ENCODE data around the gene CRISP2.

Gene CRISP2

DNA sequence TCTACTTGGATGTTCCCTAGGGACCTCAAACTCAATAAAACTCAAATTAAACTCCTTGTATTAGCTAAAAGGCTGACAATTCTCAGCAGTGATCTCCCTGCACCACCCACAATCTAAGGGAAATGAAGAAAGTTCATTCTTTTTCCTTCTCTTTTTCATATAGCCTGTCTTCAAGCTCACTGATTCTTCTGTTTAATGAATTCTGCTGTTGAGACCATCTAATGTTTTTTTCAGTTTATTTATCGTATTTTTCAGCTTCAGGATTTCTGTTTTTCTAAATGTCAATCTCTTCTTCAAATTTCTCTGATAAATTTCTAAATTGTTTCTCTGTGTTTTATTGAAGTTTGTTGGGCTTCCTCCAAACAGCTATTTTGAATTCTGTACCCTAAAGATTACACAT is 19.8 kb downstream of the CRISP2 start:
- no peak overlapping the region for H3K4me3 ChIP-seq (replicated peaks; ENCODE audit: low read depth, low read length)
- H3K36me3 ChIP-seq (ENCODE audit: control insufficient read depth, insufficient read depth, low read length) = no peaks in the 10 kb centered on the region
- TF ChIP-seq, protein P1, sequence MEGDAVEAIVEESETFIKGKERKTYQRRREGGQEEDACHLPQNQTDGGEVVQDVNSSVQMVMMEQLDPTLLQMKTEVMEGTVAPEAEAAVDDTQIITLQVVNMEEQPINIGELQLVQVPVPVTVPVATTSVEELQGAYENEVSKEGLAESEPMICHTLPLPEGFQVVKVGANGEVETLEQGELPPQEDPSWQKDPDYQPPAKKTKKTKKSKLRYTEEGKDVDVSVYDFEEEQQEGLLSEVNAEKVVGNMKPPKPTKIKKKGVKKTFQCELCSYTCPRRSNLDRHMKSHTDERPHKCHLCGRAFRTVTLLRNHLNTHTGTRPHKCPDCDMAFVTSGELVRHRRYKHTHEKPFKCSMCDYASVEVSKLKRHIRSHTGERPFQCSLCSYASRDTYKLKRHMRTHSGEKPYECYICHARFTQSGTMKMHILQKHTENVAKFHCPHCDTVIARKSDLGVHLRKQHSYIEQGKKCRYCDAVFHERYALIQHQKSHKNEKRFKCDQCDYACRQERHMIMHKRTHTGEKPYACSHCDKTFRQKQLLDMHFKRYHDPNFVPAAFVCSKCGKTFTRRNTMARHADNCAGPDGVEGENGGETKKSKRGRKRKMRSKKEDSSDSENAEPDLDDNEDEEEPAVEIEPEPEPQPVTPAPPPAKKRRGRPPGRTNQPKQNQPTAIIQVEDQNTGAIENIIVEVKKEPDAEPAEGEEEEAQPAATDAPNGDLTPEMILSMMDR (IDR thresholded peaks at IDR 0.05; ENCODE audit: insufficient read depth, low read length, poor library complexity, severe bottlenecking) = no peak
- H3K27me3 ChIP-seq (replicated peaks; ENCODE audit: control insufficient read depth, insufficient read depth, low read length) = no peaks in the 10 kb centered on the region
- no peak for DNase-seq (ENCODE audit: extremely low read depth, insufficient read length)

DNA sequence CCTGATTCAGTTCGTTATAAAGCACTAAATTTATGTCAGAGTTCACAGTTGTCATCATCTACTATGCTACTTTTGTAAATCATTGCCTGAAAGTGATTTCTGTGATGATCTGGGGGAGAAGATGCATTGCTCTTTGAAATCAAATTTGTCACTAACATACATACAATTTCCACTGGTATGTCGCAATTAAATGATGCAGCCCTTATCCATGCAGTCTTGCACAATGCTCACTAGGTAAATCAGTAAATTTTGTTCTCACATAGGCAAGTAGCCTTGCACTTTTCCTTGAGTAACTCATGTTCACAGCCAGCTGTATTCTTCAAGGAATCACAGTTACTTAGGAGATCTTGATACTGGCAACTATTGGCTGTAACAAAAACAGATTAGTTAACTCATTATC is 20.8 kb downstream of the CRISP2 start:
- Histone ChIP-seq H3K36me3 (ENCODE audit: control insufficient read depth, insufficient read depth, low read length) (no peaks in the 10 kb centered on the region), H3K27me3 (replicated peaks; ENCODE audit: control insufficient read depth, insufficient read depth, low read length) (no peaks in the 10 kb centered on the region), H3K4me3 (replicated peaks; ENCODE audit: low read depth, low read length) (no peak overlapping the region)
- TF ChIP-seq, protein P1 (IDR thresholded peaks at IDR 0.05; ENCODE audit: insufficient read depth, low read length, poor library complexity, severe bottlenecking) = no peak
- DNase-seq (ENCODE audit: extremely low read depth, insufficient read length) = no peak

DNA sequence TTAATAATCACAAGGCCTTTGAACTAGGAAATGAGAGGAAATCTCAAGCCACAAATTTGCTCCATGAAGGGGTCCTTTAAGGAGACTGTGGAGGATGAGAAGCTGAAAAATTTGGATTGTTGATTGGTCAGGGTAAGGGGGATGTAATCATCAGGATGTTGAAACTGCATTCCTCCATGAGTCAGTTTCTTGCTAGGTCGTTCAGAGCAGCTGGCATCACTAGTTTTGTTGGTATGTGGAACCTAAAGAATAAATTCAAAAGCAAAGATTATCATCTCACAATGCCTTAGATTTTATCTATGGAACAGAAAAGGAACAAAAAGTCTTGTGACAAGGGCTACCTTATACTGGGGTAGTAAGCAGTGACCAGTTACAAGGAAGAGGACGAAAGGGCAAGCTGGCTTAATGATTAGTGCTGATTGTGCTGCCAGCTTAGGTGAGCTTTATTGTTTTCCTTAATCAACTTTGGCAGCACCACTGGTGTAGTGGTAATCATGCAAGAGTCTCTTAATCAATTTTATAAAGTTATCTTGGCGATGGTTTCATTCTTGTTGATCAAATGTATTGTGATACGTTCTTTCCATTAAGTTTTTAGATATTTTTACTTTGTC is 36.6 kb downstream of the CRISP2 start:
- TF ChIP-seq, protein P1 (IDR thresholded peaks at IDR 0.05; ENCODE audit: insufficient read depth, low read length, poor library complexity, severe bottlenecking) = no peak
- Histone ChIP-seq H3K27me3 (replicated peaks; ENCODE audit: control insufficient read depth, insufficient read depth, low read length) (no peaks in the 10 kb centered on the region), H3K36me3 (ENCODE audit: control insufficient read depth, insufficient read depth, low read length) (no peaks in the 10 kb centered on the region), H3K4me3 (replicated peaks; ENCODE audit: low read depth, low read length) (no peak overlapping the region)
- DNase-seq (ENCODE audit: extremely low read depth, insufficient read length) = no peak

DNA sequence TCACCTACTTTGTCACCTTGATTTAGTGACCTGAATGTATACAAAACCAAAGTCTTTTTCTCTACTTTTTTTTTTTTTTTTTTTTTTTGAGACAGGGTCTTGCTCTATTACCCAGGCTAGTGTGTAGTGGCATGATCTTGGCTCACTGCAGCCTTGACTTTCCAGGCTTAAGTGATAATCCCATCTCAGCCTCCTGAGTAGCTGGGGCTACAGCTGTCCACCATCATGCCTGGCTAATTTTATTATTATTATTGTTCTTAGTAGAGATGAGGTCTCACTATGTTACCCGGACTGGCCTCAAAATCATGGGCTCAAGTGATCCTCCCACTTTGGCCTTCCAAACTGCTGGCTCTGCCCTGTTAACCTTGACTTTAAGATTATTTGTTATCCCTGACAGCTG is 37.5 kb downstream of the CRISP2 start:
- no peaks in the 10 kb centered on the region for H3K27me3 ChIP-seq (replicated peaks; ENCODE audit: control insufficient read depth, insufficient read depth, low read length)
- DNase-seq (ENCODE audit: extremely low read depth, insufficient read length) = no peak
- H3K4me3 ChIP-seq (replicated peaks; ENCODE audit: low read depth, low read length) = no peak overlapping the region
- no peaks in the 10 kb centered on the region for H3K36me3 ChIP-seq (ENCODE audit: control insufficient read depth, insufficient read depth, low read length)
- TF ChIP-seq, protein P1 (IDR thresholded peaks at IDR 0.05; ENCODE audit: insufficient read depth, low read length, poor library complexity, severe bottlenecking) = no peak

DNA sequence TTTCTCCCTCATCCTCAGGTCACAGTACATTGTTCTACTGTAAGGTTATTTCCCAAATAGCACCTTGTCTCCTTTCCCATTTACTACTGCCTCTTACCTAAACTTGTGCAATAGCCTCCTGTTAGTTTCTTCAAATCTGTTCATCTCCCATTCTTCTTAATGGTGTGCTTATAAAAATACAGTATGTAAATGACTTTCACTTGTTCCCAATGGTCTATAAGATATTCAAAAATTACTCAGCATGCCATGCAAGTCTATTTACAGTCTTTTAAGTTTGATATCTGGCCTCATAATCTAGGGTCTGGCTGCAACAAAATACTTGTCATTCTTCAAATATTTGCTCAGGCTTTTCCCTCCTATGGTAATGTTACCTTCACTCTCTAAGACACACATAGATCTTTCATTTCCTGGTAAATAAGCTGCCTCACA is 45.2 kb downstream of the CRISP2 start:
- Histone ChIP-seq H3K27me3 (replicated peaks; ENCODE audit: control insufficient read depth, insufficient read depth, low read length) (no peaks in the 10 kb centered on the region), H3K4me3 (replicated peaks; ENCODE audit: low read depth, low read length) (no peak overlapping the region), H3K36me3 (ENCODE audit: control insufficient read depth, insufficient read depth, low read length) (no peaks in the 10 kb centered on the region)
- DNase-seq (ENCODE audit: extremely low read depth, insufficient read length) = no peak
- TF ChIP-seq, protein P1 (IDR thresholded peaks at IDR 0.05; ENCODE audit: insufficient read depth, low read length, poor library complexity, severe bottlenecking) = no peak

Measured in GM06990 (cell line).